ENCODE measurements around the gene CDH23.
"Not testable (repeated sequence)": the region's sequence is repeated elsewhere in the genome, so short reads cannot be mapped to it uniquely, and the experiment has no call there.

CDH23 gene

GRCh38 chr10:71850743-71851464, 454.2 kb downstream of the CDH23 start, which contains the start of gene PSAP:
Gene PSAP, minus strand, starts transcription at chr10:71851251. Its CDS starts 30 bp downstream, at chr10:71851221.
- peaks cover 4% of the 10 kb centered on the region for H3K4me1 ChIP-seq (ENCODE audit: control insufficient read depth, insufficient read depth, low read length)
- no peaks in the 10 kb centered on the region for H3K9me3 ChIP-seq (ENCODE audit: control insufficient read depth, low read length)
- peak within 1 kb of the TSS; percentile 95 for H3K4me3 ChIP-seq (ENCODE audit: low read length)
- H3K27me3 ChIP-seq (ENCODE audit: control insufficient read depth, insufficient read depth, low read length) = no peaks in the 10 kb centered on the region
- H3K36me3 ChIP-seq (ENCODE audit: control insufficient read depth, insufficient read depth, low read length) = no peaks in the 10 kb centered on the region
- H3K9ac ChIP-seq (ENCODE audit: low read length) = peak within 1 kb of the TSS; percentile 98

- H3K27me3 ChIP-seq (ENCODE audit: control insufficient read depth, insufficient read depth, low read length); H3K9me3 ChIP-seq (ENCODE audit: control insufficient read depth, low read length); H3K36me3 ChIP-seq (ENCODE audit: control insufficient read depth, insufficient read depth, low read length); H3K4me1 ChIP-seq (ENCODE audit: control insufficient read depth, insufficient read depth, low read length): not testable (repeated sequence)
- Histone ChIP-seq H3K4me3 (ENCODE audit: low read length) (peak overlapping the region; percentile 95), H3K9ac (ENCODE audit: low read length) (peak overlapping the region; percentile 98)
Measured at GRCh38 chr10:71851465-71852095, 454.9 kb downstream of the CDH23 start.

GRCh38 chr10:71852355-71852937, 455.7 kb downstream of the CDH23 start:
- no peaks in the 10 kb centered on the region for H3K9me3 ChIP-seq (ENCODE audit: control insufficient read depth, low read length)
- H3K9ac ChIP-seq (ENCODE audit: low read length) = no peak overlapping the region
- no peaks in the 10 kb centered on the region for H3K36me3 ChIP-seq (ENCODE audit: control insufficient read depth, insufficient read depth, low read length)

GRCh38 chr10:71854031-71854430, 457.3 kb downstream of the CDH23 start:
- H3K9me3 ChIP-seq (ENCODE audit: control insufficient read depth, low read length) = no peaks in the 10 kb centered on the region

More at GRCh38 chr10:71852355-71852937, 455.7 kb downstream of the CDH23 start:
- Histone ChIP-seq H3K4me1 (ENCODE audit: control insufficient read depth, insufficient read depth, low read length) (peaks cover 4% of the 10 kb centered on the region), H3K4me3 (ENCODE audit: low read length) (no peak overlapping the region), H3K27me3 (ENCODE audit: control insufficient read depth, insufficient read depth, low read length) (no peaks in the 10 kb centered on the region)

GRCh38 chr10:71856619-71857018, 459.9 kb downstream of the CDH23 start:
- no peak overlapping the region for H3K9ac ChIP-seq (ENCODE audit: low read length)
- no peak overlapping the region for H3K4me3 ChIP-seq (ENCODE audit: low read length)
- no peaks in the 10 kb centered on the region for H3K36me3 ChIP-seq (ENCODE audit: control insufficient read depth, insufficient read depth, low read length)
- no peaks in the 10 kb centered on the region for H3K27me3 ChIP-seq (ENCODE audit: control insufficient read depth, insufficient read depth, low read length)
- H3K9me3 ChIP-seq (ENCODE audit: control insufficient read depth, low read length) = no peaks in the 10 kb centered on the region
- peaks cover 19% of the 10 kb centered on the region for H3K4me1 ChIP-seq (ENCODE audit: control insufficient read depth, insufficient read depth, low read length)

More at GRCh38 chr10:71854031-71854430, 457.3 kb downstream of the CDH23 start:
- Histone ChIP-seq H3K4me1 (ENCODE audit: control insufficient read depth, insufficient read depth, low read length) (peaks cover 4% of the 10 kb centered on the region), H3K36me3 (ENCODE audit: control insufficient read depth, insufficient read depth, low read length) (no peaks in the 10 kb centered on the region), H3K4me3 (ENCODE audit: low read length) (no peak overlapping the region), H3K9ac (ENCODE audit: low read length) (no peak overlapping the region), H3K27me3 (ENCODE audit: control insufficient read depth, insufficient read depth, low read length) (no peaks in the 10 kb centered on the region)

- no peaks in the 10 kb centered on the region for H3K27me3 ChIP-seq (ENCODE audit: control insufficient read depth, insufficient read depth, low read length)
- no peak overlapping the region for H3K4me3 ChIP-seq (ENCODE audit: low read length)
- no peaks in the 10 kb centered on the region for H3K9me3 ChIP-seq (ENCODE audit: control insufficient read depth, low read length)
- no peak overlapping the region for H3K9ac ChIP-seq (ENCODE audit: low read length)
- H3K36me3 ChIP-seq (ENCODE audit: control insufficient read depth, insufficient read depth, low read length) = no peaks in the 10 kb centered on the region
- peaks cover 19% of the 10 kb centered on the region for H3K4me1 ChIP-seq (ENCODE audit: control insufficient read depth, insufficient read depth, low read length)
Measured at GRCh38 chr10:71857934-71858890, 461.5 kb downstream of the CDH23 start.

- Histone ChIP-seq H3K36me3 (ENCODE audit: control insufficient read depth, insufficient read depth, low read length) (no peaks in the 10 kb centered on the region), H3K4me1 (ENCODE audit: control insufficient read depth, insufficient read depth, low read length) (peaks cover 19% of the 10 kb centered on the region), H3K9me3 (ENCODE audit: control insufficient read depth, low read length) (no peaks in the 10 kb centered on the region), H3K4me3 (ENCODE audit: low read length) (no peak overlapping the region), H3K9ac (ENCODE audit: low read length) (peak overlapping the region; percentile 51), H3K27me3 (ENCODE audit: control insufficient read depth, insufficient read depth, low read length) (no peaks in the 10 kb centered on the region)
Measured at GRCh38 chr10:71860243-71861029, 463.7 kb downstream of the CDH23 start.

- H3K9me3 ChIP-seq (ENCODE audit: control insufficient read depth, low read length) = no peaks in the 10 kb centered on the region
Measured at GRCh38 chr10:71863203-71863602, 466.5 kb downstream of the CDH23 start.

GRCh38 chr10:71864911-71865361, 468.2 kb downstream of the CDH23 start:
- Histone ChIP-seq H3K9me3 (ENCODE audit: control insufficient read depth, low read length) (no peaks in the 10 kb centered on the region), H3K4me1 (ENCODE audit: control insufficient read depth, insufficient read depth, low read length) (peaks cover 15% of the 10 kb centered on the region), H3K4me3 (ENCODE audit: low read length) (no peak overlapping the region), H3K36me3 (ENCODE audit: control insufficient read depth, insufficient read depth, low read length) (no peaks in the 10 kb centered on the region), H3K9ac (ENCODE audit: low read length) (no peak overlapping the region), H3K27me3 (ENCODE audit: control insufficient read depth, insufficient read depth, low read length) (no peaks in the 10 kb centered on the region)

More at GRCh38 chr10:71863203-71863602, 466.5 kb downstream of the CDH23 start:
- no peaks in the 10 kb centered on the region for H3K36me3 ChIP-seq (ENCODE audit: control insufficient read depth, insufficient read depth, low read length)
- peaks cover 19% of the 10 kb centered on the region for H3K4me1 ChIP-seq (ENCODE audit: control insufficient read depth, insufficient read depth, low read length)
- no peaks in the 10 kb centered on the region for H3K27me3 ChIP-seq (ENCODE audit: control insufficient read depth, insufficient read depth, low read length)
- no peak overlapping the region for H3K9ac ChIP-seq (ENCODE audit: low read length)
- no peak overlapping the region for H3K4me3 ChIP-seq (ENCODE audit: low read length)
